Caco-2 (cell line): ENCODE data around the gene ZNF440. TPM values are rescaled to one million over a fixed set of nuclear protein-coding genes. Genes with fewer than 3 reads are reported as not detected.
"Not testable (repeated sequence)": the region's sequence is repeated elsewhere in the genome, so short reads cannot be mapped to it uniquely, and the experiment has no call there.

Experiments
- BruUV-seq: library from RNA; stranded (reverse); fragments of 400-500 nt; replicated peaks from 2 replicates; lab custom pipeline; 2021; lab: Mats Ljungman, UMichigan
- CTCF ChIA-PET: fragments of 300-600 bp; sonication (Branson Sonifier 250); formaldehyde crosslinking; loops from one replicate; lab custom pipeline; 2022; ENCODE audit warnings: antibody characterized with exemption; lab: Charles Lee
- POLR2A ChIA-PET: fragments of 300-600 bp; sonication (Branson Sonifier 250); formaldehyde crosslinking; loops from one replicate; lab custom pipeline; 2022; ENCODE audit warnings: antibody characterized with exemption; lab: Charles Lee
- DNase-seq, 2 experiments: peaks; one replicate each; pipeline versions ENCODE4 v3.0.0 to v3.0.0-alpha.2; 2020 to 2022
- H3K27me3 ChIP-seq: replicated peaks from 2 replicates; pipeline ENCODE4 v1.6.0; 2011; ENCODE audit warnings: low read length; ENCODE audit not compliant: control insufficient read depth, insufficient read depth
- H3K36me3 ChIP-seq: 2 replicates; pipeline ENCODE4 v1.5.1; 2011; ENCODE audit warnings: low read length; ENCODE audit not compliant: control insufficient read depth, insufficient read depth
- H3K4me1 ChIP-seq: fragments of 250-450 bp; sonication (Bioruptor Pico); 2 replicates; pipeline ENCODE4 v1.5.1; 2020; ENCODE audit warnings: mild to moderate bottlenecking
- H3K4me3 ChIP-seq: 2 replicates; pipeline ENCODE4 v1.5.1; 2011; ENCODE audit warnings: low read depth, mild to moderate bottlenecking, control low read depth, low read length
- H3K9me3 ChIP-seq: fragments of 250-450 bp; sonication (Bioruptor Pico); 2 replicates; pipeline ENCODE4 v1.5.1; 2020; ENCODE audit warnings: mild to moderate bottlenecking, moderate library complexity
- H3K27ac Mint-ChIP-seq: one replicate; pipeline ENCODE4 v1.8.0; 2022; ENCODE audit warnings: mixed read lengths; ENCODE audit not compliant: unreplicated experiment
- H3K27me3 Mint-ChIP-seq: one replicate; pipeline ENCODE4 v1.8.0; 2022; ENCODE audit warnings: mixed read lengths; ENCODE audit not compliant: insufficient read depth, unreplicated experiment
- H3K36me3 Mint-ChIP-seq: one replicate; pipeline ENCODE4 v1.8.0; 2022; ENCODE audit warnings: mild to moderate bottlenecking, mixed read lengths; ENCODE audit not compliant: insufficient read depth, unreplicated experiment
- H3K4me1 Mint-ChIP-seq: one replicate; pipeline ENCODE4 v1.8.0; 2022; ENCODE audit warnings: low read depth, mixed read lengths; ENCODE audit not compliant: unreplicated experiment
- H3K4me3 Mint-ChIP-seq: one replicate; pipeline ENCODE4 v1.8.0; 2022; ENCODE audit warnings: mild to moderate bottlenecking, moderate library complexity, mixed read lengths; ENCODE audit not compliant: unreplicated experiment
- H3K9me3 Mint-ChIP-seq: one replicate; pipeline ENCODE4 v1.8.0; 2022; ENCODE audit warnings: mixed read lengths; ENCODE audit not compliant: unreplicated experiment
- CTCF ChIP-seq, 2 experiments: fragments of 200-600 bp in 1 of 2; IDR thresholded peaks; 1 replicate in 1 of 2; 2 replicates in 1 of 2; pipeline versions ENCODE4 v1.5.1 to v1.8.0; 2011 to 2022; ENCODE audit warnings: antibody characterized with exemption in 1 of 2, control low read depth in 1 of 2, inconsistent platforms in 1 of 2, low read depth in 1 of 2, low read length in 1 of 2, mild to moderate bottlenecking in 1 of 2, moderate library complexity in 1 of 2; ENCODE audit not compliant: insufficient read depth in 1 of 2, severe bottlenecking in 1 of 2, unreplicated experiment in 1 of 2
- intact Hi-C: fragments of 100-400 bp; cut with micrococcal nuclease; formaldehyde crosslinking; loops from one replicate; pipeline ENCODE4 v1.10.0; 2022; ENCODE audit not compliant: unreplicated experiment
- total RNA-seq: library from RNA; stranded (reverse); gene quantifications from 2 replicates; pipeline ENCODE4 v1.2.3, GENCODE V29; 2022

Gene ZNF440
- total RNA-seq, 1 experiment from 2014 or later = 13.4 TPM

GRCh38 chr19:11814700-11815035, 595 bp downstream of the ZNF440 start:
- Histone ChIP-seq H3K4me3 (peak overlapping the region; percentile 93), H3K4me1 (peaks cover 5% of the 10 kb centered on the region; the same call in 1 of the 2 replicates), H3K27me3 (no peaks in the 10 kb centered on the region), H3K9me3 (no peaks in the 10 kb centered on the region; the same call in 1 of the 2 replicates), H3K36me3 (no peaks in the 10 kb centered on the region)
- intact Hi-C loops = loop anchor here (1.0 to 5.0 kb wide), 2 partner anchors 16 to 328 kb away; partner anchors contain the start of genes ZNF20 and ZNF491
- Mint-ChIP-seq H3K36me3 (peaks cover 28% of the 10 kb centered on the region), H3K4me1 (peaks cover 6% of the 10 kb centered on the region), H3K27ac (peak overlapping the region; percentile 90), H3K27me3 (no peaks in the 10 kb centered on the region), H3K9me3 (no peaks in the 10 kb centered on the region), H3K4me3 (peak overlapping the region; percentile 86)
- BruUV-seq = no TSS peak
- no peak for DNase-seq
- no peak for TF ChIP-seq CTCF (IDR thresholded peaks at IDR 0.05; ENCODE audit: insufficient read depth in 1 of 2, low read depth in 1 of 2, low read length in 1 of 2, severe bottlenecking in 1 of 2, unreplicated experiment in 1 of 2)
- ChIA-PET CTCF (interaction anchor here (0.7 to 1.6 kb wide), 2 partner anchors 17 to 488 kb away, joined by 3 to 14 read pairs; partner anchors contain the start of gene ZNF491), POLR2A (interaction anchor here (0.6 kb wide), 2 partner anchors 56 to 586 kb away, joined by 3 to 4 read pairs; partner anchors contain the start of gene ZNF799)

- BruUV-seq = no TSS peak
- CTCF ChIA-PET = no interaction called here
- H3K27ac Mint-ChIP-seq = no peak overlapping the region
- Histone ChIP-seq H3K9me3 (no peaks in the 10 kb centered on the region), H3K27me3 (no peaks in the 10 kb centered on the region), H3K4me1 (no peaks in the 10 kb centered on the region), H3K36me3 (no peaks in the 10 kb centered on the region), H3K4me3 (no peak overlapping the region)
- no peak for TF ChIP-seq CTCF (IDR thresholded peaks at IDR 0.05; ENCODE audit: insufficient read depth in 1 of 2, low read depth in 1 of 2, low read length in 1 of 2, severe bottlenecking in 1 of 2, unreplicated experiment in 1 of 2)
- H3K36me3 Mint-ChIP-seq = peaks cover 26% of the 10 kb centered on the region
- no peaks in the 10 kb centered on the region for H3K9me3 Mint-ChIP-seq
- intact Hi-C loops = no loop called here
- POLR2A ChIA-PET = no interaction called here
- H3K27me3 Mint-ChIP-seq = no peaks in the 10 kb centered on the region
- no peaks in the 10 kb centered on the region for H3K4me1 Mint-ChIP-seq
- H3K4me3 Mint-ChIP-seq = no peak overlapping the region
- DNase-seq = no peak
Observed at GRCh38 chr19:11821474-11822109, 7.5 kb downstream of the ZNF440 start.

- not testable (repeated sequence) for H3K4me3 Mint-ChIP-seq, H3K36me3 ChIP-seq
- H3K9me3 Mint-ChIP-seq = peaks cover 22% of the 10 kb centered on the region
Observed at GRCh38 chr19:11828957-11829876, 15.1 kb downstream of the ZNF440 start.

More at GRCh38 chr19:11828957-11829876, 15.1 kb downstream of the ZNF440 start:
- H3K4me1 Mint-ChIP-seq, H3K27me3 Mint-ChIP-seq, H3K4me3 ChIP-seq, intact Hi-C loops, CTCF ChIA-PET, POLR2A ChIA-PET, H3K27me3 ChIP-seq, H3K4me1 ChIP-seq, H3K9me3 ChIP-seq, DNase-seq, BruUV-seq, H3K27ac Mint-ChIP-seq: not testable (repeated sequence)
- H3K36me3 Mint-ChIP-seq = peaks cover 76% of the 10 kb centered on the region
